GM18868 (cell line): ENCODE data around the gene PTS.

ENCODE experiments used
- ATAC-seq: cut with Tn5 transposase; IDR thresholded peaks from one replicate; pipeline ENCODE4 v1.9.1; 2021; ENCODE audit warnings: mild to moderate bottlenecking, moderate library complexity; ENCODE audit not compliant: unreplicated experiment

Gene PTS

GRCh38 chr11:112260490-112260889, 34.3 kb downstream of the PTS start, which contains the start of gene PLET1:
Gene PLET1 (minus strand): TSS chr11:112260860. CDS start chr11:112260589, 271 bp downstream.
- no peak for ATAC-seq

- ATAC-seq: no peak
These were observed 39.6 kb downstream of the PTS start for GRCh38 chr11:112265659-112266409.

- ATAC-seq: no peak
These were observed 40.2 kb downstream of the PTS start for GRCh38 chr11:112266410-112266778.

- no peak for ATAC-seq
These were observed 41.0 kb downstream of the PTS start for GRCh38 chr11:112267188-112267591.

GRCh38 chr11:112268406-112268805, 42.2 kb downstream of the PTS start:
- no peak for ATAC-seq

- no peak for ATAC-seq
These were observed 42.9 kb downstream of the PTS start for GRCh38 chr11:112269139-112269538.

- no peak for ATAC-seq
These were observed 44.4 kb downstream of the PTS start for GRCh38 chr11:112270551-112271180.

- no peak for ATAC-seq
These were observed 45.0 kb downstream of the PTS start for GRCh38 chr11:112271242-112271641.

- ATAC-seq: no peak
These were observed 46.8 kb downstream of the PTS start for GRCh38 chr11:112273066-112273465.

GRCh38 chr11:112274007-112274783, 48.0 kb downstream of the PTS start:
- no peak for ATAC-seq

- ATAC-seq: no peak
These were observed 50.8 kb downstream of the PTS start for GRCh38 chr11:112277029-112277428.

GRCh38 chr11:112277941-112278340, 51.7 kb downstream of the PTS start:
- ATAC-seq: no peak

- ATAC-seq: no peak
These were observed 52.6 kb downstream of the PTS start for GRCh38 chr11:112278803-112279202.

- peak; percentile 45 for ATAC-seq
These were observed 53.7 kb downstream of the PTS start for GRCh38 chr11:112279901-112280267.

- peak; percentile 87 for ATAC-seq
These were observed 54.3 kb downstream of the PTS start for GRCh38 chr11:112280268-112281126.

- ATAC-seq: no peak
These were observed 55.5 kb downstream of the PTS start for GRCh38 chr11:112281726-112282125.
